22Rv1 (cell line): ENCODE results near the gene PHIP.

Experiments used
- H3K27ac ChIP-seq: fragments of 450-650 bp; 2 replicates; pipeline ENCODE4 v1.5.1; 2017
- ZFX ChIP-seq: fragments of 450-650 bp; IDR thresholded peaks from 2 replicates; pipeline ENCODE4 v1.6.1; 2017; ENCODE audit warnings: antibody characterized with exemption, borderline replicate concordance
- TF ChIP-seq, protein P1 (sequence below): fragments of 450-650 bp; IDR thresholded peaks from 2 replicates; pipeline ENCODE4 v1.5.1; 2017; ENCODE audit warnings: mild to moderate bottlenecking

PHIP gene

DNA sequence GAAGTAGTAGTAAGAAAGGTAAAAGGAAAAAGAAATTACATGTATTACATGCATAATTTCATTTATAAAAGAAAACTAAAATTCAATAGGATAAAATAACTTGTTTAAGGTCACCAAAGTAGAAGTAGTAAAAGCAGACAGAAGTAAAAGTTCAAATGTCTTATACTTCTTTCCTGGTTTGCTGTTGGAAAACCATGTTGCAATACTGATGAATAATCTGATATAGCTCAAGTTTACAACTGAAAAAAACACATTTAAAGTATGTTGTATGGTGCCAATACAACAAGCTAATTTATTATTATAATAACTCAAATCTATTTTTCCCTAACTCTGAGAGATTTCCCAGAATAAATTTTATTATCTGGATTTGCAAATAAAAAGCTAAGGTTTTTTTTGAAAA lies 78.3 kb downstream of the PHIP start:
- no peak overlapping the region for H3K27ac ChIP-seq
- no peak for TF ChIP-seq ZFX
- TF ChIP-seq, protein P1, sequence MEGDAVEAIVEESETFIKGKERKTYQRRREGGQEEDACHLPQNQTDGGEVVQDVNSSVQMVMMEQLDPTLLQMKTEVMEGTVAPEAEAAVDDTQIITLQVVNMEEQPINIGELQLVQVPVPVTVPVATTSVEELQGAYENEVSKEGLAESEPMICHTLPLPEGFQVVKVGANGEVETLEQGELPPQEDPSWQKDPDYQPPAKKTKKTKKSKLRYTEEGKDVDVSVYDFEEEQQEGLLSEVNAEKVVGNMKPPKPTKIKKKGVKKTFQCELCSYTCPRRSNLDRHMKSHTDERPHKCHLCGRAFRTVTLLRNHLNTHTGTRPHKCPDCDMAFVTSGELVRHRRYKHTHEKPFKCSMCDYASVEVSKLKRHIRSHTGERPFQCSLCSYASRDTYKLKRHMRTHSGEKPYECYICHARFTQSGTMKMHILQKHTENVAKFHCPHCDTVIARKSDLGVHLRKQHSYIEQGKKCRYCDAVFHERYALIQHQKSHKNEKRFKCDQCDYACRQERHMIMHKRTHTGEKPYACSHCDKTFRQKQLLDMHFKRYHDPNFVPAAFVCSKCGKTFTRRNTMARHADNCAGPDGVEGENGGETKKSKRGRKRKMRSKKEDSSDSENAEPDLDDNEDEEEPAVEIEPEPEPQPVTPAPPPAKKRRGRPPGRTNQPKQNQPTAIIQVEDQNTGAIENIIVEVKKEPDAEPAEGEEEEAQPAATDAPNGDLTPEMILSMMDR, result no peak

DNA sequence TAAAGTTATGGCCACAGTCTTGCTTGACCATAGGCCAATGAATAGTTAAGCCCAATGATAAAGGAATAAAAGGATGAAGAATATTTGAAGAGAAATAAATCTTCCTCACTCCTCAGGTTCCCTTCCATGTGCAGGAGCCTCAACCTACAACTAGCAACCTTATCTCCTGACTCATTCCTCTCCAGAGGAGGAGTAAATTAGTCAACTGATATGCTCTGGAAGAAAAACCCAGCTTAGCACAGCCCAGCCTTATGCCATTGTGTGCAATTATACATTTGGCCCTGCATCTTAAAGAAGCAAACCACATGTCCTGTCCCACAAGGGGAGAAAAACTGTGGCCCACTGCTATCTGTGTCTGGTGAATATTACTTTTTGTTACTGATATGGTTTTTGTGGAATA lies 82.1 kb downstream of the PHIP start:
- no peak overlapping the region for H3K27ac ChIP-seq
- TF ChIP-seq ZFX, result no peak
- TF ChIP-seq, protein P1, result no peak

DNA sequence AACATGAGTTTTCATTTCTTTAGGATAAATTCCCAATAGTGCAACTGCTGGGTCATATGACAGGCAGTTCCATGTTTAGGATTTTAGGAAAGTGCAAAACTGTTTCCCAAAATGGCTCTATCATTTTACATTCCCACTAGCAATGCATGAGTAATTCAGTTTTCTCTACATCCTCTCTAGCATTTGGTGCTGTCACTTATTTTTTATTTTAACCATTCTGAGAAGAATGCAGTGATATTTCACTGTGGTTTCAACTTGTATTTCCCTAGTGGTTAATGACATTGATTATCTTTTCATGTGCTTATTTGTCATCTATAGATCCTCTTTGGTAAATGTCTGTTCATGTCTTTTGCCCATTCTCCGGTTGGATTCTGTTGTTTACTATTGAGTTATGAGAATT lies 82.7 kb downstream of the PHIP start:
- TF ChIP-seq, protein P1, result no peak
- TF ChIP-seq ZFX, result no peak
- no peak overlapping the region for H3K27ac ChIP-seq

DNA sequence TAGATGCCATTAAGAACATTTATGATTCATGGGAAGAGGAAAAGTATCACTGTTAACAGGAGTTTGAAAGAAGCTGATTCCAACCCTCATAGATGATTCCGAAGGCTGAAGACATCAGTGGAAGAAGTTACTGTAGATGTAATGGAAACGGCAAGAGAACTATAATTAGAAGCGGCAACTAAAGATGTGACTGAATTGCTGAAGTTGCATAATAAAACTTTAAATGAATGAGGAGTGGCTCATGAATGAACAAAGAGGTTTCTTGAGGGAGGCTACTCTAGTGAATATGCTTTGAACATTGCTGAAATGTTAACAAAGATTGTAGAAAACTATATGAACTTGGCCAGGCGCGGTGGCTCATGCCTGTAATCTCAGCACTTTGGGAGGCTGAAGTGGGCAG lies 84.1 kb downstream of the PHIP start:
- no peak for TF ChIP-seq ZFX
- TF ChIP-seq, protein P1, result no peak
- no peak overlapping the region for H3K27ac ChIP-seq

DNA sequence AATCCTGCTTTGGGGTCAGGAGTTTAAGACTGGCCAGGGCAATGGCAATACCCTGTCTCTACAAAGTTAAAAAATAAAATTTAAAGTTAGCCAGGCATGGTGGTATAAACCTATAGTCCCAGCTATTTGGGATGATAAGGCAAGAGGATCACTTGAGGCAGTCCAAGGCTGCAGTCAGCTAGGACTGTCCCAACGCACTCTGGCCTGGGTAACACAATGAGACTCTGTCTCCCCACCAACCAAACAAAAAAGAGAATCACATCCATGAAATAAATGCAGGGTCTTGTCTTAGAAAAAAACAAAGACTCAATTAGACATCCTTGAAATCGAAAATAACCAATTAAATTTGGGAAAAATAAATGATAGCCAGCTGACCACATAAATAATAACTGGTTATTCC lies 88.9 kb downstream of the PHIP start:
- TF ChIP-seq, protein P1, result no peak
- TF ChIP-seq ZFX, result no peak
- H3K27ac ChIP-seq, result no peak overlapping the region

DNA sequence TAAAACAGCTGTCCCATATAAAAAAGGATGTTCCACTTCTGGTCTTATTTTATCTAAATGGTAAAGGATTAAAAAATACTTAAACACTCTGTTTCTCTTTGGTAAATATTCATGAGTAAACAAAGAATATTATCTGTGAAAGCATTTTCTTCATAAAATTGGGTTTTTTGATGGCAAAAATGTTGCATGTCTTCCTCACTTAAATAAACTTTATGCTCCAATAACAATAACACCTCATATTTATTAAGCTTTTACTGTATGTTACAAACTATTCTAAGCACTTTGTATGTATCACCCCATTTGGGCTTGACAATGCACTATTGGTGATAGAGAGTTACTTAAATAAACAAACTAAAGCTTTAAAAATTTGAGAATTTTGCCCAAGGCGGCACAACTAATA lies 91.9 kb downstream of the PHIP start:
- TF ChIP-seq, protein P1, result no peak
- TF ChIP-seq ZFX, result no peak
- no peak overlapping the region for H3K27ac ChIP-seq

DNA sequence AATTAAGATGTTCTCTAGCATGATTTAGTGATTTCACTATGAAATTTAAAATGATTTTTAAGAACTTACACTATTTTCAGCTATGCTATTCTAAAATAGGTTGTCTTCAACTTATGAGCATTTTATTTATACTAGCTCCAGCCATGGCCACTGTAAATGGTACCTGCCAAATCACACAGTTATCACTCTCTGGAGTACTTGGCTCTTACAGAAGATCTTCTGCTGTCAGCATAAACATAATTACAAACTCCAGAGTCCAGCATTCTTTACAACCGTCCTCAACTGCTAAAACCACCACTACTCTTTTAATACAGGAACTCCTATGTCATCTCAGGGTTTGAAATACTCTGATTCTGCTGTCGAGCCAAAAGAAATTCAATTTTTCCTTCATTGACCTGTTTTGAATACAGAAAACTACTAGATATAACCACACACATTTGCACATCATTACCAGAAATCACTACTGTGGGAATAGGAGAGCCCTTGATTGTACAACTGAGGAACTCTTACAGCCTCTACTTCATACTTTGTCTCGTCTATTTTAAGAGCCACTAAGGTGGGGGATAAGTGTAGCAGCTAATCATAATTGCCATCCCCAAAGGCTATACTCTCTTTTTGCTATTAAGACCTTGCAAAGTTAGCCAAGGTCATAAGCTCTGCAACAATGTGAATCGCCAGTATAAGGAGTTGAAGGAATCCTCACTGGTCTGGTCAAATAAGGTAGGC lies 93.7 kb downstream of the PHIP start:
- H3K27ac ChIP-seq, result no peak overlapping the region
- TF ChIP-seq, protein P1, result no peak
- no peak for TF ChIP-seq ZFX
